Neutrophil (primary cell): ENCODE data around the gene TRIM40.

Experiments used
- H3K27ac ChIP-seq: fragments of 200-600 bp; sonication (generic); 2 replicates; pipeline ENCODE4 v1.5.1; 2016; ENCODE audit warnings: mild to moderate bottlenecking, moderate library complexity
- H3K27me3 ChIP-seq: fragments of 200-600 bp; sonication (generic); 2 replicates; pipeline ENCODE4 v1.6.0; 2016; ENCODE audit warnings: mild to moderate bottlenecking
- H3K36me3 ChIP-seq: fragments of 200-600 bp; sonication (generic); 2 replicates; pipeline ENCODE4 v1.5.1; 2017
- H3K4me1 ChIP-seq, 2 experiments: fragments of 200-600 bp in 1 of 2; sonication (generic) in 1 of 2; 1 replicate in 1 of 2; 2 replicates in 1 of 2; pipeline versions ENCODE4 v1.5.1 to v1.6.1; 2013 to 2016; ENCODE audit warnings: low read depth in 1 of 2, low read length in 1 of 2, mild to moderate bottlenecking in 1 of 2, moderate library complexity in 1 of 2; ENCODE audit not compliant: control insufficient read depth in 1 of 2, insufficient read depth in 1 of 2
- H3K4me3 ChIP-seq, 2 experiments: fragments of 200-600 bp in 1 of 2; sonication (generic) in 1 of 2; 1 replicate in 1 of 2; 2 replicates in 1 of 2; pipeline ENCODE4 v1.5.1; 2013 to 2016; ENCODE audit warnings: low read depth in 1 of 2, low read length in 1 of 2, mild to moderate bottlenecking in 1 of 2, moderate library complexity in 1 of 2
- H3K9me3 ChIP-seq: fragments of 200-600 bp; sonication (generic); 2 replicates; pipeline ENCODE4 v1.5.1; 2016
- TF ChIP-seq, protein P1 (sequence below): fragments of 200-600 bp; sonication (generic); IDR thresholded peaks from 2 replicates; pipeline ENCODE4 v1.5.1; 2016; ENCODE audit warnings: antibody characterized with exemption

TRIM40 gene

DNA sequence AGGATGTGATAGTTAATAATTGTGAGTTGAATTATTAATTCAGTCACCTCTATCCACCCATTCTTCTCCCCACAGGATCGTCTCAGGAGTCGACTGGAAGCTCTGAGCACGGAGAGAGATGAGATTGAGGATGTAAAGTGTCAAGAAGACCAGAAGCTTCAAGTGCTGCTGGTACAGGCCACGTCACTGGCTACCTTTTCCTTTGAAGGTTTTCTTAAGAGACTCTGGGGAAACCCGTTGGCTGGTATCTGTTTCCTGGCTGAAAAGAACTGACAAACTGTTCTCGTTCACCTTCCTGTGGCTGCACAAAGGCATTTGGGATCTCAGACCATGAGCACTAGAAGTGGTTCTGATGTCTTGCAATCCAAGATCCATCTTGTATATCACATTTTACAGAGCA is 31.2 kb downstream of the TRIM40 start:
- peaks cover 54% of the 10 kb centered on the region for H3K27me3 ChIP-seq
- no peaks in the 10 kb centered on the region for H3K36me3 ChIP-seq
- H3K27ac ChIP-seq: no peak overlapping the region
- H3K4me3 ChIP-seq: no peak overlapping the region
- no peaks in the 10 kb centered on the region for H3K9me3 ChIP-seq
- H3K4me1 ChIP-seq: peaks cover 2 to 6% of the 10 kb centered on the region in 2 experiments
- TF ChIP-seq, protein P1, sequence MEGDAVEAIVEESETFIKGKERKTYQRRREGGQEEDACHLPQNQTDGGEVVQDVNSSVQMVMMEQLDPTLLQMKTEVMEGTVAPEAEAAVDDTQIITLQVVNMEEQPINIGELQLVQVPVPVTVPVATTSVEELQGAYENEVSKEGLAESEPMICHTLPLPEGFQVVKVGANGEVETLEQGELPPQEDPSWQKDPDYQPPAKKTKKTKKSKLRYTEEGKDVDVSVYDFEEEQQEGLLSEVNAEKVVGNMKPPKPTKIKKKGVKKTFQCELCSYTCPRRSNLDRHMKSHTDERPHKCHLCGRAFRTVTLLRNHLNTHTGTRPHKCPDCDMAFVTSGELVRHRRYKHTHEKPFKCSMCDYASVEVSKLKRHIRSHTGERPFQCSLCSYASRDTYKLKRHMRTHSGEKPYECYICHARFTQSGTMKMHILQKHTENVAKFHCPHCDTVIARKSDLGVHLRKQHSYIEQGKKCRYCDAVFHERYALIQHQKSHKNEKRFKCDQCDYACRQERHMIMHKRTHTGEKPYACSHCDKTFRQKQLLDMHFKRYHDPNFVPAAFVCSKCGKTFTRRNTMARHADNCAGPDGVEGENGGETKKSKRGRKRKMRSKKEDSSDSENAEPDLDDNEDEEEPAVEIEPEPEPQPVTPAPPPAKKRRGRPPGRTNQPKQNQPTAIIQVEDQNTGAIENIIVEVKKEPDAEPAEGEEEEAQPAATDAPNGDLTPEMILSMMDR: no peak

DNA sequence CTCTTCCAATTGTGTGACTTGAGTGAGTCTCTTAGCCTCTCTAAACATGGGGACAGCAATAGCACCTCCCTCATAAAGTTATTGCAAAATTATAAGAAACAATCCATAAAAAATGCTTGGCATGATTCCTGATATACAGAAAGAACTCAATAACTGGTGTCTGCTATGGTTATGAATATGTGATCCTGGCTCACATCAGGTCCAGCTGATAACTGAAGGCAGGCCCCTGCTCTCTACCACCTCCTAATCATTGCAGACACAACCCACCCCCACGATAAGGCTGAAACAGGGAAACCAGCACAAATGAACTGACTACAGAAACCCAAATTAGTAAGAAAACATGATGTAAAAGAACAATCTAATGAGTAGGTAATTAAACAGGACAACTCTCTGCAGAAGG is 32.8 kb downstream of the TRIM40 start:
- H3K9me3 ChIP-seq: no peaks in the 10 kb centered on the region
- H3K27ac ChIP-seq: no peak overlapping the region
- peaks cover 4 to 8% of the 10 kb centered on the region in 2 experiments for H3K4me1 ChIP-seq
- H3K4me3 ChIP-seq: no peak overlapping the region
- H3K36me3 ChIP-seq: no peaks in the 10 kb centered on the region
- H3K27me3 ChIP-seq: peaks cover 71% of the 10 kb centered on the region
- TF ChIP-seq, protein P1: no peak

DNA sequence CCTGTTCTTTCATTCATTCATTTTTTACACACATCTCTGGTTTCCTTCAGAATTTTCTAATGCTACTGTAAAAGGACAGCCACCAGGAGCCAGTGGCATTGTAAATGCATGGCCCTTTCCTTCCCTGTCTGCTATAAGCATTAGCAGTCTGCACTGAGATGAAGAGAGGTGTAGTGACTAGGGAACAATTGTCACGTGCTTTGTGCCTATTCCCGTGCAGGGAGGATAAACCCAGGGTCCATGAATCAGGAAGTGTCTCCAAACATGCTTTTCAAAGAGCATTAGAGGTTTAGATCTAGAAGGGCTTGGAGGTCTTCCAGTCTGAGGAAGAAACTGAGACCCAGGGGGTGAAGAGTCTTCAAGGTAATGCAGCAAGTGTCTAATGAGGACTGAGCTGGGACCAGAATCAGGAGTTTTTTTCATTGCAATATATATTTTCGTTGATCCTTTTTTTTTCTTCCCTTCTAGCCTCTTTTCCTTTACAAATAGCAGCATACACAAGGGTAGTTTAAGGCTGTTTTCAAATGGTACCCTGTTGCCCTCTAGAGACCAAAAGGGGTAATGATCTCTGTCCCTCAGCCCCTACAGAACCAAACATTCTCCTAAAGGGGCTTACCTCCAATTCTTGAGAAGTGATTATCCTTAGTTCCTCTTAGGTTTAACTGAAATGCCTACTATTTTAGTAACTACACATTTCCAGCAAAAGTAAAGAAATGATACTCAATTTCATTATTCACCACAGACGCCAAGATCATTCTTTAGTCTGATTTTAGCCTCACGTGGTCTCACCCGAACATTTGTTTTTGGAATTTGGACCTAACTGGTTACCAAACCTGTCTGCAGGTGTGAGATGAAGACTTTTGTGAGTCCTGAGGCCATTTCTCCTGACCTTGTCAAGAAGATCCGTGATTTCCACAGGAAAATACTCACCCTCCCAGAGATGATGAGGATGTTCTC is 34.0 kb downstream of the TRIM40 start:
- Histone ChIP-seq H3K27me3 (peaks cover 83% of the 10 kb centered on the region), H3K27ac (no peak overlapping the region), H3K9me3 (no peaks in the 10 kb centered on the region), H3K4me1 (peaks cover 4 to 8% of the 10 kb centered on the region in 2 experiments), H3K36me3 (no peaks in the 10 kb centered on the region), H3K4me3 (no peak overlapping the region)
- TF ChIP-seq, protein P1: no peak

DNA sequence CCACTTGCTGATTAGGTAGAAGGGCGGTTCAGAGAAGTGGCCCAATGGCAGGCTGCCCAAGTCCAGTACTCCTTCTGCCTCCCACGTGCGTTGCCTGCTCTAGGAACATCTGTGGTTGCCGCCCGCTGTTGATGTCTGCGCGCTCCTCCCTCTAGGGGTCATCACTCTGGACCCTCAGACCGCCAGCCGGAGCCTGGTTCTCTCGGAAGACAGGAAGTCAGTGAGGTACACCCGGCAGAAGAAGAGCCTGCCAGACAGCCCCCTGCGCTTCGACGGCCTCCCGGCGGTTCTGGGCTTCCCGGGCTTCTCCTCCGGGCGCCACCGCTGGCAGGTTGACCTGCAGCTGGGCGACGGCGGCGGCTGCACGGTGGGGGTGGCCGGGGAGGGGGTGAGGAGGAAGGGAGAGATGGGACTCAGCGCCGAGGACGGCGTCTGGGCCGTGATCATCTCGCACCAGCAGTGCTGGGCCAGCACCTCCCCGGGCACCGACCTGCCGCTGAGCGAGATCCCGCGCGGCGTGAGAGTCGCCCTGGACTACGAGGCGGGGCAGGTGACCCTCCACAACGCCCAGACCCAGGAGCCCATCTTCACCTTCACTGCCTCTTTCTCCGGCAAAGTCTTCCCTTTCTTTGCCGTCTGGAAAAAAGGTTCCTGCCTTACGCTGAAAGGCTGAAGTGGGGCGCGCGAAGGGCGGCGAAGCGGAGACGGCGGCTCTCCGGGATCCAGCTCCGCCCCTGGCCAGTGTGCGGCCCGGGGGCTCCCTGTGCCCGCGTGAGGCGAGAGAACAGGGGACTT is 35.9 kb downstream of the TRIM40 start:
- H3K36me3 ChIP-seq: no peaks in the 10 kb centered on the region
- no peak overlapping the region for H3K27ac ChIP-seq
- TF ChIP-seq, protein P1: no peak
- H3K4me3 ChIP-seq: no peak overlapping the region
- peaks cover 4 to 8% of the 10 kb centered on the region in 2 experiments for H3K4me1 ChIP-seq
- H3K9me3 ChIP-seq: no peaks in the 10 kb centered on the region
- H3K27me3 ChIP-seq: peaks cover 100% of the 10 kb centered on the region

DNA sequence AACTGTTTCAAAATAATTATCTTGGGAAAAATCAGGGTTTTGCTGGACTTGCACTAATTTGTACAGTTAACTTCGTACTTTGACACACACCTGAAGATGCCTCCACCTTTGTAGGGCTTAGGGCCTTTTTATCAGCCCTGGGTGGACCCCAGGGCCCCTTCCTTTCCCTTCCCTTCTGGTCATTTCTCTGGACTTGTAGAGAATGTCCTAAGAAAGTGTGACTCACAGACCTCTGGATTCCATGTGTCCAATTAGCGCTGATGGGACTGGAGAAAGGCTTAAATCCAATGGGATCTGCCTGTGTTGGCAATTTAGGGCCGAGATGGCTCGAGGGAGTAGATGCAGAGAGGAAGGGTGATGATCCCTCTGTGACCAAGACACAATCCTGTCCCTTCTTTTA is 36.7 kb downstream of the TRIM40 start:
- Histone ChIP-seq H3K4me3 (no peak overlapping the region), H3K4me1 (peaks cover 4 to 8% of the 10 kb centered on the region in 2 experiments), H3K27me3 (peaks cover 100% of the 10 kb centered on the region), H3K9me3 (no peaks in the 10 kb centered on the region), H3K27ac (no peak overlapping the region), H3K36me3 (no peaks in the 10 kb centered on the region)
- TF ChIP-seq, protein P1: no peak
